GM11168 (cell line): ENCODE results near the gene XKRX.

Experiments
- in situ Hi-C: fragments of 300-500 bp; cut with MboI; formaldehyde crosslinking; loops from one replicate; pipeline ENCODE4 v1.12.0; 2022; ENCODE audit warnings: low sequenced_read_pairs; ENCODE audit not compliant: unreplicated experiment

XKRX gene

DNA sequence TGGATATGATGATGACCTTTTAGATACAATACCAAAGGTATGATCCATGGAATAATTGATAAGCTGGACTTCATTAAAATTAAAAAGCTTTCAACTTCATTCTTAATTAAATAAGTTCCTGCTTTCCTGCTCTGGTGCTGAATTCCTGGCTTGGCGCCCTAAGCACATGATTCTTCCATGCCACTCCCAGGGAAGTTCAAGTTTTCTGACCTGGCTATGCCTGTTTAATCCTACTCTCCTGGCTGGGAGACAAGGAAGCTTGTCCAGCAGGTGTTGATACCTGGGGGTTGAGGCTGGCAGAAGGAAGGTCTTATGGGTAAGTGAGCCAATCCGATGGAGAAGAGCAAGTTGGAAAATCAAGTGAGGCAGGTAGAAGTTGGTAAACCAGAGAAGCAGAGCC is 24.3 kb downstream of the XKRX start:
- in situ Hi-C loops = no loop called here

DNA sequence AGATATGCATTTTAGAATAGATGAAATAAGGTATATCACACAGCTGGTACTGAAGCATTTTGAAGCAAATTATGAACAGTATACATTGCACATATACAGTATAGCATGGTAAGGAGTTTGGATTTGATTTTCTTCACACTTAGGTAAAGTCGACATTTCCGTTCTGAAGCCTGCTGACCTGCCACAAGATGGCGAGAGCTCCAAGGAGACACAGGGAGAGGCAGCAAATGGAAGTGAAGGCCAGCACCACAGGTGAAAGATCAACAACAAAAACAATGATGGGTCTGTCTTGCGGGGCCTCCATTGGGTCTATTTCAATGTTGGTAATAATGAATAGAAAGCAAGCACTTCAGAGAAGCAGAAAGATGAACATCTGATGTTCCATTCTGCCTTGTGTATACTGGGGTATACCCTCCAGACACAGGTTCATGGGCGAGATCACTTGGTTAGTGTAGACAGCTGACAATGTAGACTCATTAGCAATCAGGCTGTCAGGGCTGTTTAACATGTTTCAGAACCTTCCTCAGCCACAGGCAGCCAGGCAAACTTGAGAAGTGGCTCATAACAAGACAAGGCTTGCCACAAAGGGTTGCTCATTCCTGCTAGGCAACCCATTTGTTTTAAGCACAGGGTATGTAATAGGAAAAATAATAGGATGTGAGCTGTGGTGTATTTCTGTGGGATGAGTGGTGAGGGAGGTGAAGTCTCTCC is 33.2 kb downstream of the XKRX start:
- in situ Hi-C loops = loop anchor here (25.0 kb wide), 1 partner anchor 317 kb away; the partner anchor contains the start of gene DRP2

DNA sequence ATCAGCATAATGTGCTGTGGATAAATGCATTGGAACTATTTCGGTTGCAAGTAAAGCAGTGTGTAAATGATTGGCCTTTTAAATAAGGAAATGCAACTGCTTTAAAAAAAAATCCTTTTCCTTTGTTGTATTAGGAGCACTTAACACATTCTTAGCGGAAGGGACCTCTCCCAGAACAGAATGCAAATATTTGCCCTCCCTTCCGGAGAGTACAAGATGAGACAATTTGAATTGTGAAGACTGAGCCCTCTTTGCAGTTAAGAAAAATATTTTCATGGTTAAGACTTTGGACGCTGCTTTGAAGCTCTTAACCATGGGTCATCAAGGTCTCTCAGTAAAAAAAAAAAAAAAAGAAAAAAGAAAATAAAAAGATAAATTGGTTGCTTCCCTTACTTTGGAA is 45.1 kb downstream of the XKRX start:
- in situ Hi-C loops = loop anchor here (25.0 kb wide), 1 partner anchor 329 kb away; the partner anchor contains the start of gene DRP2

DNA sequence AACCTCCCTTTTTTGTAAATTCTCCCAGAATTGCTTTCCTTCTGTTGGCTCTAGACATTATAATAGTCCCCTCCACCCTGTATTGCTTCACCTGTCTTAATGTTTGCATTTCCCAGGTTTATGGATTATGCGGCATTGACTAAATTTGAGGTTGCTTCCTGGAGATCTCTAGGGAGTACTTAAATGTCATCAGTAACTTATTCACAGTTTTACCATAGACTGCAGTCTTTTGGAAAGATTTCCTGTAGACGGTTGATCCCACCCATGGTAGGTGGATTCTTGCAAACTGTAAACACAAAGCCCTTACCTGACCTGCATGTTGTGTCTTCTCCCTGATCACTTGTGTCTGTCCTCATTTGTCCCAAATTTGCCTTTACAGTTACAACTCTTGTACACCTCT is 48.3 kb downstream of the XKRX start:
- in situ Hi-C loops = loop anchor here (25.0 kb wide), 1 partner anchor 332 kb away; the partner anchor contains the start of gene DRP2

DNA sequence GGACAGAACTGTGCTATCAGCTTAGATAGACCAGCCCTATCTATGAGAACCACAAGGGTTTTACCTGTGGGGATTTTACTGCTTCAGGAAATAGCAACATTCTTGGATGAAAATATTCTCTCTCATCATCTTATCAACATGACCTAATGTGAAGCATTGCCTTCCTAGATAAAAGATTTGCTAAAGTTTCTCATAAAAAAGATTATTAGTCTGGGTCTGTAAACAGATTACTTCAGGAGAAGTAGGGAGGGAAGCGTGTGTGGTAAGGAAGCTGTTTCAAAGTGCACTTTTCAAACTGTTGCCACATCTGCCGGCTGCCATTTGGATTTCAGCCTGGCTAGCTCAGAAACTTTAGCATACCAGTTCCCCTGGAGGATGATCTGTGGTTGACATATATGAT is 54.4 kb downstream of the XKRX start, which contains the start of gene NOX1:
TSS of gene NOX1 (minus strand) at position 35 of the 400 bp plus-strand sequence. CDS start 220 bp downstream, outside the sequence.
- in situ Hi-C loops = no loop called here

DNA sequence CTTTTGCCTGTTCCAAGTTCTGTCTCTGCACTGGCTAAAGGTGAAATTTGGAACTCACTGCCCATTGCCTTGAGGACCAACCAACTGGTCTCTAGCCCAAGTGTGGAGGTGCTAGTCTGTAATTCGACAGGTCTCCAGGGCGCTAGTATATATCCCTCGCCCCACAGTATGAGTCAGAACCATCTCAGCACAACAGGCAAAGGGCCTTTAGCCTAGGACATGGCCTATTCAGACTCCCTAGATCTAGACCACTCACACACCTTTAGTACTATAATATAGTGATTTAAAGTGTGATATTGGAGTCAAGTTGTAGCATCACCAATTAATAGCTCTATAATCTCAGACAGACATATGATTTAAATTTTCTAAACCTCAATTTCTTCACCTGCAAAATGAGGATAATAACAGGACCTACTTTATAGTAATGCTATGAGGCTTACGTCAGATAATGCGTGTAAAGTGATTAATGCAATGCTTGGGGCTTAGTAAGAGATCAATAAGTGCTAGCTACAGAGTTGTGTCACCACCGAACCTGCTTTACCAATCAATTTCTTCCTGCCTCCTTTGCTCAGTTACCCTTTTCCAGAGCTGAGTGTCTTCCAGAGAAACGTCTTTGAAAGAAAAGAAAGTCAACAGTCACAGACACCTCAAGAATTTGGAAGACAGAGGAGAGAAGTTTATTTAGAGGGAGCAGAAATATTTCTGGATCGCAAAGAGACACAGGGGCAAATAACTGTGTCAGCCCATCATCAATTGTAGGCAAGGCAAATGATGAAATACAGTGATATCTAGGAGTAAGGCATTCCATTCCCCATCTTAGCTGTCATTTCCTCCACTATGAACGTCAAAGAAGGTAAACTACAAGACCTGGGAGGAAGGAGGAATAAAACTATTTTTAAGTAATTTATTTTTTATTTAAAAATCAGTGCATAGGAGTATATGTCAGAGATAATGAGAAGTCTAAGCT is 56.8 kb downstream of the XKRX start:
- in situ Hi-C loops = no loop called here

DNA sequence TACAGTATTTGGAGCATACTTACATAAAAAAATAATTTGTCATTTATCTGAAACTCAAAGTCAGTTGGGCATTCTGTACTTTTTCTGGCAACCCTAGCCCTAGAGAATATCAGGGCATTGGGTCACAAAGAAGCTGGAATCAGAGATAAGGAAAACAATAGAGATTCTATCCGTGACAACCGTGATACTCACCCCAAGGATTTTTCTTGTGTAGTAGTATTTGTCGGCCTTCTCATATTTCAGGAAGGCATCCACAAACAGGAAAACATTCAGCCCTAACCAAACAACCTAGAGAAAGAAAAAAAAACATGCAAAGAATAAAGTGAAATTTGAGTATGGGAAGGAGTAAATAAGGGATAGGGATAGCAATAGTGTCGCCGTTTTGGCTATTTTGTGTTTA is 58.2 kb downstream of the XKRX start:
- in situ Hi-C loops = no loop called here

DNA sequence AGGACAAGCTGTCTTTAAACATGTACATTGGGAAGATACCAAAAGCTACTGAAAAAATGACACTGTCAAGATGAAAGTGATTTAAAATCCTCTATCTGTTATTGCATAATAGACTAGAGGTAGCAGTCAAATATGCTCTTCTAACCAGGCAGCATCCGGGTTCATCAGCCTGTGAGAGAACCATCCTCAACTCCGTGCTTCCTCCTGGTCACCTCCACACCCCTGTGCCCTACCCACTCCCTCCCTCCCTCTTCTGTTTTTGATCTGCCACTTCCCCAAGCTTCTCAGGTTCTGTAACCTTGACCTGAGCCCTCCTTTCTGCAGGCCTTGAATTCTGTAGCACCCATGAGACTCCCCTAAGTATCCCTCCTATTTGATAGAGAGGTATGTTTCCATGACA is 60.4 kb downstream of the XKRX start:
- in situ Hi-C loops = no loop called here

DNA sequence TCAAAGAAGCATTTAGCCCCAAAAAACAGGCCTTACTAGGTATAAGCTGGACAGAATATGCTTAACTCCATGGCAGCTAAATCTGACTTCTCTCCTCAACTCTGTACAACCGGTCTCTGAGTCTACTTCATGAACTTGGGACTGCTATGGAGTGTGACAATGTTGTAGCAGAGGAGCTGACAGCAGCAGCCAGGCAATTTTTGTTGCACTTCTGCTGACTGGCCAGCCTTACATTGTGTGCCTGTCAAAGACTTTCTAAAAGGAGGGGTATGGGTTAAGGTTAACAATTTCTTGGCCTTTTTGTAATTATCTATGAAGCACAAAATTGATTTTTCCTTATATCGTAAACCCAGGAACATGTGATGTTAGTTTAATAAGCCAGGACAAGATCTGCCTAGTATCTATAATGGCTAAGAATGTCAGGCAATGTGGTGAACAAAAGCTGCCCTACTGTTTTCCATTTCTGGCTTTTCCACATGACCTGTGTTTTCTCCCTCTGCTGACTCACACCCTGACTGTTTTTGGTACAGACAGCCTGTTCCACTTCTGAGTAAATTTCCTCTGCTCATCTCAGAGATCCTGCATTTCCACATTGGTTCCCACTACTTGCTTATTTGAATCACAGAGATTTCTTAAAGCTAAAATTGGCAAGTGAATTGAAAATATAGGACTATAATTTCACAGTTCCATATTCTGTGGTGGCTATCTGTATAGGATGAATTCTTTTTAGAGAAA is 63.9 kb downstream of the XKRX start:
- in situ Hi-C loops = no loop called here
